GM12878 (cell line): Measurements from ENCODE around the gene APCS.

Experiments
- BMI1 ChIP-seq: fragments of 450-650 bp; IDR thresholded peaks from 2 replicates; pipeline ENCODE4 v1.6.1; 2016; ENCODE audit warnings: mild to moderate bottlenecking, moderate library complexity, borderline replicate concordance
- EP300 ChIP-seq, 2 experiments: fragments of 150-350 bp in 1 of 2; IDR thresholded peaks; 2 replicates each; pipeline ENCODE4 v1.6.1; 2011 to 2012; ENCODE audit warnings: low read depth in 2 of 2, low read length in 2 of 2, borderline replicate concordance in 1 of 2, improper control_type of control experiment in 1 of 2, inconsistent platforms in 1 of 2; ENCODE audit not compliant: control insufficient read depth in 1 of 2
- POLR2A ChIP-seq: IDR thresholded peaks from 2 replicates; pipeline ENCODE4 v1.6.1; 2011; ENCODE audit warnings: low read depth, mild to moderate bottlenecking, low read length
- POLR2AphosphoS5 ChIP-seq: IDR thresholded peaks from 2 replicates; pipeline ENCODE4 v1.6.1; 2011; ENCODE audit warnings: mild to moderate bottlenecking, low read length, inconsistent platforms
- RFX5 ChIP-seq: IDR thresholded peaks from 2 replicates; pipeline ENCODE4 v1.6.1; 2011; ENCODE audit warnings: low read depth, low read length, improper control_type of control experiment
- SRF ChIP-seq, 2 experiments: IDR thresholded peaks; 2 replicates each; pipeline ENCODE4 v1.6.1; 2011; ENCODE audit warnings: low read depth in 2 of 2, low read length in 2 of 2, mild to moderate bottlenecking in 1 of 2, moderate library complexity in 1 of 2
- TF ChIP-seq, protein P1 (sequence below), 3 experiments: IDR thresholded peaks in 2 of 3; conservative IDR thresholded peaks in 1 of 3; 2 replicates each; pipeline ENCODE4 v1.5.1; 2011; ENCODE audit warnings: low read depth in 3 of 3, low read length in 3 of 3, mild to moderate bottlenecking in 3 of 3, control low read depth in 2 of 3, moderate library complexity in 2 of 3, inconsistent platforms in 1 of 3, mixed read lengths in 1 of 3; ENCODE audit not compliant: control insufficient read depth in 2 of 3, insufficient read depth in 1 of 3; ENCODE audit errors: extremely low read depth in 1 of 3
- TF ChIP-seq, protein P2 (sequence below): IDR thresholded peaks from 2 replicates; pipeline ENCODE4 v1.6.1; 2012; ENCODE audit warnings: low read depth, low read length, improper control_type of control experiment

DNA sequence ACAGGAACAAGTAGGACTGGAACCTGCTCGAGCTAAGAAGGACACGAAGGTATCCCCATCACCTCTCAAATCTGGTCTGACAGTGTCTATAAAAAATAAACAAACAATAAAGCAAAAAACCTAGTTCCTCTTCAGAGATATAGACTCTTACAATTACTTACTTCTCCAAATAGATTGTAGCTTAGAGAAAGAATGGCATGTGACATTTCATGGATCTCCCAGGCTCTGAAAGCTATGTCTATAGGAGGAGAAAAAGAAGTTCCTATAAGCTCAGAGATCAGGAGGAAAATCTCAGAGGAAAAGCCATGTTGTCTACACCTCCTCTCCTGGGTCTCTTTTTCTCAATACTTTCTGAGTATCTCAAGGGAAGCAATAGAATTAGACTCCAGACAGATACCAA lies 39.5 kb upstream of the APCS start:
- TF ChIP-seq SRF (IDR thresholded peaks at IDR 0.05; ENCODE audit: low read depth in 2 of 2, low read length in 2 of 2) (no peak), POLR2AphosphoS5 (no peak), BMI1 (no peak), EP300 (IDR thresholded peaks at IDR 0.05; ENCODE audit: borderline replicate concordance in 1 of 2, control insufficient read depth in 1 of 2, low read depth in 2 of 2, low read length in 2 of 2) (no peak), RFX5 (no peak), POLR2A (no peak)
- TF ChIP-seq, protein P1, sequence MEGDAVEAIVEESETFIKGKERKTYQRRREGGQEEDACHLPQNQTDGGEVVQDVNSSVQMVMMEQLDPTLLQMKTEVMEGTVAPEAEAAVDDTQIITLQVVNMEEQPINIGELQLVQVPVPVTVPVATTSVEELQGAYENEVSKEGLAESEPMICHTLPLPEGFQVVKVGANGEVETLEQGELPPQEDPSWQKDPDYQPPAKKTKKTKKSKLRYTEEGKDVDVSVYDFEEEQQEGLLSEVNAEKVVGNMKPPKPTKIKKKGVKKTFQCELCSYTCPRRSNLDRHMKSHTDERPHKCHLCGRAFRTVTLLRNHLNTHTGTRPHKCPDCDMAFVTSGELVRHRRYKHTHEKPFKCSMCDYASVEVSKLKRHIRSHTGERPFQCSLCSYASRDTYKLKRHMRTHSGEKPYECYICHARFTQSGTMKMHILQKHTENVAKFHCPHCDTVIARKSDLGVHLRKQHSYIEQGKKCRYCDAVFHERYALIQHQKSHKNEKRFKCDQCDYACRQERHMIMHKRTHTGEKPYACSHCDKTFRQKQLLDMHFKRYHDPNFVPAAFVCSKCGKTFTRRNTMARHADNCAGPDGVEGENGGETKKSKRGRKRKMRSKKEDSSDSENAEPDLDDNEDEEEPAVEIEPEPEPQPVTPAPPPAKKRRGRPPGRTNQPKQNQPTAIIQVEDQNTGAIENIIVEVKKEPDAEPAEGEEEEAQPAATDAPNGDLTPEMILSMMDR (IDR thresholded peaks at IDR 0.05 in 2 of 3, conservative IDR thresholded peaks at IDR 0.05 in 1 of 3; ENCODE audit: control insufficient read depth in 2 of 3, extremely low read depth in 1 of 3, insufficient read depth in 1 of 3, low read depth in 3 of 3, low read length in 3 of 3): no peak
- TF ChIP-seq, protein P2, sequence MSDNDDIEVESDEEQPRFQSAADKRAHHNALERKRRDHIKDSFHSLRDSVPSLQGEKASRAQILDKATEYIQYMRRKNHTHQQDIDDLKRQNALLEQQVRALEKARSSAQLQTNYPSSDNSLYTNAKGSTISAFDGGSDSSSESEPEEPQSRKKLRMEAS: no peak
